Dermis lymphatic vessel endothelial cell (primary cell): Measurements from ENCODE around the gene MAJIN. TPM values are rescaled to one million over a fixed set of nuclear protein-coding genes. Genes with fewer than 3 reads are reported as not detected.

Source experiments
- total RNA-seq: library from RNA; depleted of rRNA; stranded (reverse); fragments of >200 nt; gene quantifications from 2 replicates; pipeline ENCODE4 v1.2.1, GENCODE V29; 2014

MAJIN gene
- not detected in 2 replicates for total RNA-seq

GRCh38 chr11:64971421-64972233, at the start of gene MAJIN:
TSS of gene MAJIN (minus strand) at chr11:64972108. CDS start at chr11:64959405, 12,703 bp downstream.

GRCh38 chr11:65013888-65014725, 42.2 kb upstream of the MAJIN start, which contains the start of gene ARL2:
TSS of gene ARL2 (plus strand) at chr11:65014160. CDS start at chr11:65014208, 48 bp downstream.

GRCh38 chr11:64996710-64997380, 24.9 kb upstream of the MAJIN start, which contains the start of gene BATF2:
TSS of gene BATF2 (minus strand) at chr11:64996971. CDS start at chr11:64996914, 57 bp downstream.

GRCh38 chr11:64935359-64936081, 36.4 kb downstream of the MAJIN start, which contains the start of gene GPHA2:
TSS of gene GPHA2 (minus strand) at chr11:64935893. CDS start at chr11:64935460, 433 bp downstream.

GRCh38 chr11:64923944-64924909, 47.7 kb downstream of the MAJIN start, which contains the start of gene PPP2R5B:
TSS of gene PPP2R5B (plus strand) at chr11:64924689. CDS start at chr11:64925735, 1,046 bp downstream.

GRCh38 chr11:64916775-64917662, 54.9 kb downstream of the MAJIN start, which contains the start of gene ATG2A:
TSS of gene ATG2A (minus strand) at chr11:64917209. CDS start at chr11:64917135, 74 bp downstream.

Other genes starting within 250 kb of the MAJIN start
- gene NRXN2, start 248.9 kb downstream of the MAJIN start, total RNA-seq: not detected in 2 replicates
- 3.0 and 3.4 TPM in 2 replicates for gene RASGRP2, start 228.0 kb downstream of the MAJIN start, total RNA-seq
- 0.11 and 0.26 TPM in 2 replicates for gene PYGM, start 212.1 kb downstream of the MAJIN start, total RNA-seq
- 54.5 and 89.6 TPM in 2 replicates for gene SF1, start 193.6 kb downstream of the MAJIN start, total RNA-seq
- gene MAP4K2, start 168.9 kb downstream of the MAJIN start, total RNA-seq: 47.9 and 67.0 TPM in 2 replicates
- 10.8 and 14.8 TPM in 2 replicates for gene MEN1, start 161.6 kb downstream of the MAJIN start, total RNA-seq
- gene CDC42BPG, start 127.5 kb downstream of the MAJIN start, total RNA-seq: 0.34 and 0.43 TPM in 2 replicates
- gene EHD1, start 93.5 kb downstream of the MAJIN start, total RNA-seq: 19.3 and 24.4 TPM in 2 replicates
- gene ATG2A, start 54.9 kb downstream of the MAJIN start, total RNA-seq: 8.8 and 13.9 TPM in 2 replicates
- gene PPP2R5B, start 47.4 kb downstream of the MAJIN start, total RNA-seq: 5.0 and 9.2 TPM in 2 replicates
- gene GPHA2, start 36.2 kb downstream of the MAJIN start, total RNA-seq: not detected in 2 replicates
- 0.52 and 0.54 TPM in 2 replicates for gene BATF2, start 24.9 kb upstream of the MAJIN start, total RNA-seq
- gene ARL2, start 42.1 kb upstream of the MAJIN start, total RNA-seq: 124 and 130 TPM in 2 replicates
- gene SNX15, start 55.3 kb upstream of the MAJIN start, total RNA-seq: 7.5 and 9.9 TPM in 2 replicates
- 4.1 and 5.3 TPM in 2 replicates for gene SAC3D1, start 69.1 kb upstream of the MAJIN start, total RNA-seq
- gene NAALADL1, start 86.4 kb upstream of the MAJIN start, total RNA-seq: 11.5 and 12.8 TPM in 2 replicates
- gene CDCA5, start 111.9 kb upstream of the MAJIN start, total RNA-seq: 1.5 and 2.0 TPM in 2 replicates
- gene ZFPL1, start 112.1 kb upstream of the MAJIN start, total RNA-seq: 16.4 and 20.7 TPM in 2 replicates
- gene VPS51, start 124.1 kb upstream of the MAJIN start, total RNA-seq: 231 and 291 TPM in 2 replicates
- gene TM7SF2, start 139.8 kb upstream of the MAJIN start, total RNA-seq: 6.0 and 12.8 TPM in 2 replicates
- 6.3 and 6.4 TPM in 2 replicates for gene ZNHIT2, start 145.6 kb upstream of the MAJIN start, total RNA-seq
- 283 and 465 TPM in 2 replicates for gene FAU, start 150.0 kb upstream of the MAJIN start, total RNA-seq
- gene MRPL49, start 150.2 kb upstream of the MAJIN start, total RNA-seq: 41.9 and 49.5 TPM in 2 replicates
- 7.9 and 12.3 TPM in 2 replicates for gene SYVN1, start 162.4 kb upstream of the MAJIN start, total RNA-seq
- not detected in 2 replicates for gene SPDYC, start 198.1 kb upstream of the MAJIN start, total RNA-seq
- 80.4 and 81.5 TPM in 2 replicates for gene CAPN1, start 209.8 kb upstream of the MAJIN start, total RNA-seq